ENCODE measurements around the gene SH2D1A. TPM values are rescaled to one million over a fixed set of nuclear protein-coding genes. Genes with fewer than 3 reads are reported as not detected.

Gene SH2D1A
- total and polyA plus RNA-seq, 3 donors from 2014 or later: 0.82 TPM; not detected in 2

GRCh38 chrX:124369722-124370121, 23.4 kb downstream of the SH2D1A start:
- no peak overlapping the region for H3K4me3 ChIP-seq
- H3K27ac ChIP-seq: no peak overlapping the region
- H3K9me3 ChIP-seq: no peaks in the 10 kb centered on the region
- no peaks in the 10 kb centered on the region for H3K4me1 ChIP-seq
- intact Hi-C loops (cut with DNase I; ENCODE audit: low total_unique reads): no loop called here
- no peak for DNase-seq
- no peaks in the 10 kb centered on the region for H3K36me3 ChIP-seq (ENCODE audit: low read depth, missing control alignments)
- TF ChIP-seq POLR2A (IDR thresholded peaks at IDR 0.05) (no peak), CTCF (IDR thresholded peaks at IDR 0.05) (no peak)
- H3K27me3 ChIP-seq: no peaks in the 10 kb centered on the region

GRCh38 chrX:124373348-124373747, 27.0 kb downstream of the SH2D1A start:
- H3K4me3 ChIP-seq: no peak overlapping the region
- intact Hi-C loops (cut with DNase I; ENCODE audit: low total_unique reads): no loop called here
- WGBS, 2 donors: 69 to 91% methylated on average over 1 of the region's 1 CpG
- no peaks in the 10 kb centered on the region for H3K36me3 ChIP-seq (ENCODE audit: low read depth, missing control alignments)
- H3K27ac ChIP-seq: no peak overlapping the region
- H3K9me3 ChIP-seq: no peaks in the 10 kb centered on the region
- H3K27me3 ChIP-seq: no peaks in the 10 kb centered on the region
- no peak for DNase-seq
- no peaks in the 10 kb centered on the region for H3K4me1 ChIP-seq
- TF ChIP-seq POLR2A (IDR thresholded peaks at IDR 0.05) (no peak), CTCF (IDR thresholded peaks at IDR 0.05) (no peak)

GRCh38 chrX:124378643-124379042, 32.3 kb downstream of the SH2D1A start:
- H3K4me3 ChIP-seq: no peak overlapping the region
- H3K4me1 ChIP-seq: no peaks in the 10 kb centered on the region
- 63 to 64% methylated on average over 4 of the region's 4 CpGs for WGBS, 2 donors
- no peak for DNase-seq
- intact Hi-C loops (cut with DNase I; ENCODE audit: low total_unique reads): no loop called here
- H3K9me3 ChIP-seq: no peaks in the 10 kb centered on the region
- no peak overlapping the region for H3K27ac ChIP-seq
- no peaks in the 10 kb centered on the region for H3K27me3 ChIP-seq
- no peak for TF ChIP-seq CTCF (IDR thresholded peaks at IDR 0.05)
- TF ChIP-seq POLR2A (IDR thresholded peaks at IDR 0.05): no peak
- H3K36me3 ChIP-seq (ENCODE audit: low read depth, missing control alignments): no peaks in the 10 kb centered on the region

GRCh38 chrX:124383354-124383753, 37.0 kb downstream of the SH2D1A start:
- no peak for TF ChIP-seq CTCF (IDR thresholded peaks at IDR 0.05)
- no peak for TF ChIP-seq POLR2A (IDR thresholded peaks at IDR 0.05)
- intact Hi-C loops (cut with DNase I; ENCODE audit: low total_unique reads): no loop called here
- no peak for DNase-seq
- H3K4me1 ChIP-seq: no peaks in the 10 kb centered on the region
- H3K9me3 ChIP-seq: no peaks in the 10 kb centered on the region
- WGBS, 2 donors: 86 to 93% methylated on average over 4 of the region's 4 CpGs
- H3K27me3 ChIP-seq: no peaks in the 10 kb centered on the region
- no peaks in the 10 kb centered on the region for H3K36me3 ChIP-seq (ENCODE audit: low read depth, missing control alignments)
- no peak overlapping the region for H3K4me3 ChIP-seq
- H3K27ac ChIP-seq: no peak overlapping the region

- Histone ChIP-seq H3K9me3 (no peaks in the 10 kb centered on the region), H3K27me3 (no peaks in the 10 kb centered on the region), H3K27ac (no peak overlapping the region), H3K4me1 (no peaks in the 10 kb centered on the region), H3K36me3 (ENCODE audit: low read depth, missing control alignments) (no peaks in the 10 kb centered on the region), H3K4me3 (no peak overlapping the region)
- DNase-seq: no peak
- 84 to 93% methylated on average over 5 to 6 of the region's 6 CpGs for WGBS, 2 donors
- no peak for TF ChIP-seq CTCF (IDR thresholded peaks at IDR 0.05)
- TF ChIP-seq POLR2A (IDR thresholded peaks at IDR 0.05): no peak
- intact Hi-C loops (cut with DNase I; ENCODE audit: low total_unique reads): no loop called here
These were observed 40.0 kb downstream of the SH2D1A start for GRCh38 chrX:124386401-124386800.
